Gastroesophageal sphincter (tissue), 3 donors: ENCODE results near the gene BPIFA2.

Experiments used
- CTCF ChIP-seq, 4 experiments: fragments of 200-600 bp in 2 of 4; fragments of 450-650 bp in 2 of 4; sonication (generic) in 1 of 4; IDR thresholded peaks; one replicate each; pipeline ENCODE4 v1.5.1; 2017 to 2019; ENCODE audit warnings: antibody characterized with exemption in 4 of 4, mild to moderate bottlenecking in 2 of 4, moderate library complexity in 2 of 4
- EP300 ChIP-seq: sonication (generic); formaldehyde crosslinking; IDR thresholded peaks from one replicate; pipeline ENCODE4 v1.6.1; 2017; ENCODE audit warnings: antibody characterized with exemption, mild to moderate bottlenecking

DNA sequence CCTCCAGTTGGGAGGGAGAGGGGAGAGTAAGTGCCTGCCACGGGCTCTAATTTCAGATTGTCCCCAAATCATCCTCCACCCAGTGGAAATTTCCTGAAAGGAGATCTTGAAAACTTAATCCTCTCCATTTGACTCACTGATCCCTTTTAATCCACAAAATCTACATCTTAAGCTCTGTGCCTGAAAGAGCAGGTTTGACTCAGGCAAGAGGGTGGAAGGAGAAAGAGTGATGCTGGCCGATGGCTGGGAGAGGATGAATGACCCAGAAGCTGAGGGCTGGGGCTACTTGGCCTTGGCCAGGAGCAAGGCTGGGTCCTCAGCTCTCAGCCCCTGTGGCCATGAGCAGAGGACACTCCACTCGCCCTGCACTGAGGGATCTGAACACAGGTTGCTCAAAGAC is 8.1 kb downstream of the BPIFA2 start:
- no peak for TF ChIP-seq EP300
- no peak for TF ChIP-seq CTCF (IDR thresholded peaks at IDR 0.05)
